Osteoblast (primary cell): ENCODE data around the gene PIAS1. TPM values are rescaled to one million over a fixed set of nuclear protein-coding genes. Genes with fewer than 3 reads are reported as not detected.

ENCODE experiments used
- DNase-seq: peaks from one replicate; pipeline ENCODE4 v3.0.0; 2011; ENCODE audit warnings: low spot score, mixed read lengths; ENCODE audit not compliant: insufficient read length; ENCODE audit errors: missing footprints
- H2AFZ ChIP-seq: 2 replicates; pipeline ENCODE4 v1.6.0; 2011; ENCODE audit warnings: mild to moderate bottlenecking, low read length
- H3K27ac ChIP-seq: 2 replicates; pipeline ENCODE4 v1.5.1; 2011; ENCODE audit warnings: mild to moderate bottlenecking, low read depth, low read length, moderate library complexity
- H3K27me3 ChIP-seq: 2 replicates; pipeline ENCODE4 v1.6.0; 2012; ENCODE audit warnings: mild to moderate bottlenecking, control low read depth, inconsistent platforms, low read length, moderate library complexity; ENCODE audit not compliant: insufficient read depth
- H3K36me3 ChIP-seq: 2 replicates; pipeline ENCODE4 v1.5.1; 2011; ENCODE audit warnings: mild to moderate bottlenecking, low read length, control low read depth, moderate library complexity; ENCODE audit not compliant: insufficient read depth
- H3K4me1 ChIP-seq: 2 replicates; pipeline ENCODE4 v1.5.1; 2011; ENCODE audit warnings: mild to moderate bottlenecking, low read length, control low read depth, moderate library complexity; ENCODE audit not compliant: insufficient read depth
- H3K4me2 ChIP-seq: 2 replicates; pipeline ENCODE4 v1.6.0; 2011; ENCODE audit warnings: mild to moderate bottlenecking, low read length; ENCODE audit not compliant: insufficient read depth
- H3K4me3 ChIP-seq: fragments of 200-600 bp; sonication (generic); 3 replicates; pipeline ENCODE4 v1.5.1; 2012; ENCODE audit warnings: mild to moderate bottlenecking, low read length, inconsistent platforms; ENCODE audit not compliant: insufficient read depth
- H3K79me2 ChIP-seq: 2 replicates; pipeline ENCODE4 v1.6.0; 2012; ENCODE audit warnings: mild to moderate bottlenecking, low read length, control low read depth, inconsistent platforms; ENCODE audit not compliant: insufficient read depth
- H3K9me3 ChIP-seq: 2 replicates; pipeline ENCODE4 v1.5.1; 2011; ENCODE audit warnings: low read depth, low read length, control low read depth
- H4K20me1 ChIP-seq: 2 replicates; pipeline ENCODE4 v1.6.0; 2012; ENCODE audit warnings: mild to moderate bottlenecking, low read length, control low read depth; ENCODE audit not compliant: insufficient read depth
- CTCF ChIP-seq: IDR thresholded peaks from 2 replicates; pipeline ENCODE4 v1.5.1; 2011; ENCODE audit warnings: mild to moderate bottlenecking, low read depth, low read length, moderate library complexity; ENCODE audit errors: extremely low read depth
- total RNA-seq: library from RNA; depleted of rRNA; stranded (reverse); fragments of >200 nt; gene quantifications from 2 replicates; pipeline ENCODE4 v1.2.3, GENCODE V29; 2012

The PIAS1 gene
- total RNA-seq, 1 donor, result 29.0 TPM

- peaks cover 95% of the 10 kb centered on the region for H3K79me2 ChIP-seq
- DNase-seq, result no peak
- no peaks in the 10 kb centered on the region for H3K9me3 ChIP-seq
- no peak overlapping the region for H2AFZ ChIP-seq
- H3K4me2 ChIP-seq, result no peak overlapping the region
- H4K20me1 ChIP-seq, result peaks cover 70% of the 10 kb centered on the region
- TF ChIP-seq CTCF, result no peak
- H3K4me1 ChIP-seq, result no peaks in the 10 kb centered on the region
- H3K27me3 ChIP-seq, result no peaks in the 10 kb centered on the region
- H3K36me3 ChIP-seq, result no peaks in the 10 kb centered on the region
- no peak overlapping the region for H3K4me3 ChIP-seq
- no peak overlapping the region for H3K27ac ChIP-seq
Measured at GRCh38 chr15:68078365-68078764, 24.2 kb downstream of the PIAS1 start.

- H4K20me1 ChIP-seq, result peaks cover 76% of the 10 kb centered on the region
- TF ChIP-seq CTCF, result no peak
- no peaks in the 10 kb centered on the region for H3K9me3 ChIP-seq
Measured at GRCh38 chr15:68080334-68080733, 26.2 kb downstream of the PIAS1 start.

GRCh38 chr15:68080783-68081182, 26.7 kb downstream of the PIAS1 start:
- H3K4me1 ChIP-seq, result no peaks in the 10 kb centered on the region
- no peak overlapping the region for H3K4me3 ChIP-seq
- H3K9me3 ChIP-seq, result no peaks in the 10 kb centered on the region
- H4K20me1 ChIP-seq, result peaks cover 79% of the 10 kb centered on the region
- H3K27me3 ChIP-seq, result no peaks in the 10 kb centered on the region
- no peak overlapping the region for H2AFZ ChIP-seq
- no peak overlapping the region for H3K4me2 ChIP-seq
- no peaks in the 10 kb centered on the region for H3K36me3 ChIP-seq
- H3K79me2 ChIP-seq, result peaks cover 100% of the 10 kb centered on the region
- no peak overlapping the region for H3K27ac ChIP-seq
- TF ChIP-seq CTCF, result no peak
- no peak for DNase-seq

More at GRCh38 chr15:68080334-68080733, 26.2 kb downstream of the PIAS1 start:
- Histone ChIP-seq H3K4me1 (no peaks in the 10 kb centered on the region), H3K4me2 (no peak overlapping the region), H3K36me3 (no peaks in the 10 kb centered on the region), H3K27me3 (no peaks in the 10 kb centered on the region), H3K4me3 (no peak overlapping the region), H3K79me2 (peaks cover 100% of the 10 kb centered on the region), H2AFZ (no peak overlapping the region), H3K27ac (no peak overlapping the region)
- no peak for DNase-seq

GRCh38 chr15:68081869-68082505, 27.9 kb downstream of the PIAS1 start:
- Histone ChIP-seq H3K9me3 (no peaks in the 10 kb centered on the region), H3K27ac (no peak overlapping the region), H2AFZ (no peak overlapping the region), H3K36me3 (peaks cover 4% of the 10 kb centered on the region), H4K20me1 (peaks cover 68% of the 10 kb centered on the region), H3K27me3 (no peaks in the 10 kb centered on the region), H3K4me2 (no peak overlapping the region), H3K79me2 (peaks cover 96% of the 10 kb centered on the region), H3K4me1 (no peaks in the 10 kb centered on the region), H3K4me3 (no peak overlapping the region)
- TF ChIP-seq CTCF, result no peak
- no peak for DNase-seq
